ENCODE results near the gene USP34.

DNA sequence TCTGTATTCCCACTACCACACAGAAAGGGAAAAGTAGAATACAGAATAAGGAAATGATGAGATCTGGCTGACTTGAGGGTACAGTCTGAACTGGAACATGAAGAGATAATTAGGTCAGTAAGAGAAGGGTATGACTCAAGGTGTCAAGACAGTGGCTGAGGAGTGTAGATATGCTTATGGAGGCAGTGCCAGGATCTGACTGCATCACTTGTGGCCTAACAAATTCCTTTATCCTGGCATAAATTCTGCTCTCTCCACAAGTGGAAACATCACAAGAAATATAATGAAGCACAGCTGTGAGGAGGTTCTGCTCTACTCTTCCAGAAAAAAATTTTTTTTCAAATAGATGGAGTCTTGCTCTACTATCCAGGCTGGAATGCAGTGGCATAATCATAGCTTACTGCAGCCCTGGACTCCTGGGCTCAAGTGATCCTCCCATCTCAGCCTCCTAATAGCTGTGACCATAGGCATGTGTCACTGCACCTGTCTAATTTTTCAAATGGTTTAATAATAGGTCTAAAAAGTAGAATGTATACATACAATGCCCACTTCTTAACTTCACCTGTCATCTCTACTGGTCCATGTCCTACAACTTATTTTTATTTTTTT, 223.6 kb downstream of the USP34 start:
- TF ChIP-seq, protein P1, sequence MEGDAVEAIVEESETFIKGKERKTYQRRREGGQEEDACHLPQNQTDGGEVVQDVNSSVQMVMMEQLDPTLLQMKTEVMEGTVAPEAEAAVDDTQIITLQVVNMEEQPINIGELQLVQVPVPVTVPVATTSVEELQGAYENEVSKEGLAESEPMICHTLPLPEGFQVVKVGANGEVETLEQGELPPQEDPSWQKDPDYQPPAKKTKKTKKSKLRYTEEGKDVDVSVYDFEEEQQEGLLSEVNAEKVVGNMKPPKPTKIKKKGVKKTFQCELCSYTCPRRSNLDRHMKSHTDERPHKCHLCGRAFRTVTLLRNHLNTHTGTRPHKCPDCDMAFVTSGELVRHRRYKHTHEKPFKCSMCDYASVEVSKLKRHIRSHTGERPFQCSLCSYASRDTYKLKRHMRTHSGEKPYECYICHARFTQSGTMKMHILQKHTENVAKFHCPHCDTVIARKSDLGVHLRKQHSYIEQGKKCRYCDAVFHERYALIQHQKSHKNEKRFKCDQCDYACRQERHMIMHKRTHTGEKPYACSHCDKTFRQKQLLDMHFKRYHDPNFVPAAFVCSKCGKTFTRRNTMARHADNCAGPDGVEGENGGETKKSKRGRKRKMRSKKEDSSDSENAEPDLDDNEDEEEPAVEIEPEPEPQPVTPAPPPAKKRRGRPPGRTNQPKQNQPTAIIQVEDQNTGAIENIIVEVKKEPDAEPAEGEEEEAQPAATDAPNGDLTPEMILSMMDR (conservative IDR thresholded peaks at IDR 0.05 in 1 of 2, IDR thresholded peaks at IDR 0.05 in 1 of 2; ENCODE audit: extremely low read depth in 1 of 2, insufficient read depth in 1 of 2, low read depth in 1 of 2, low read length in 2 of 2) = no peak
- no peak for TF ChIP-seq EZH2 (IDR thresholded peaks at IDR 0.05; ENCODE audit: borderline replicate concordance, low read length)

Measured in mammary epithelial cell (primary cell).